ENCODE results near the gene RBM47.

- TF ChIP-seq CTCF (conservative IDR thresholded peaks at IDR 0.05; ENCODE audit: low read length): no peak
- no peak for TF ChIP-seq EZH2phosphoT487 (IDR thresholded peaks at IDR 0.05; ENCODE audit: borderline replicate concordance)
These were observed 33.1 kb downstream of the RBM47 start for GRCh38 chr4:40596522-40596921.

Measured in Loucy (cell line).